Tibial nerve (tissue), 3 donors: ENCODE data around the gene TSC22D1.

Experiments used
- CTCF ChIP-seq, 5 experiments: fragments of 200-600 bp in 3 of 5; fragments of 450-650 bp in 2 of 5; sonication (generic) in 3 of 5; IDR thresholded peaks; one replicate each; pipeline ENCODE4 v1.5.1; 2016 to 2019; ENCODE audit warnings: antibody characterized with exemption in 5 of 5, mild to moderate bottlenecking in 3 of 5, moderate library complexity in 2 of 5
- POLR2A ChIP-seq, 2 donors: fragments of 450-650 bp; IDR thresholded peaks; one replicate each; pipeline ENCODE4 v1.6.1; 2017; ENCODE audit warnings: antibody characterized with exemption in 2 of 2, mild to moderate bottlenecking in 2 of 2, moderate library complexity in 2 of 2

GRCh38 chr13:44413095-44413494, 163.0 kb downstream of the TSC22D1 start:
- TF ChIP-seq CTCF (IDR thresholded peaks at IDR 0.05) = no peak
- no peak for TF ChIP-seq POLR2A (IDR thresholded peaks at IDR 0.05)
